GM18505 (cell line): Measurements from ENCODE around the gene PLPP2.

Experiments used
- ATAC-seq: cut with Tn5 transposase; IDR thresholded peaks from one replicate; pipeline ENCODE4 v1.9.1; 2021; ENCODE audit not compliant: unreplicated experiment
- POLR2A ChIP-seq: IDR thresholded peaks from 4 replicates; pipeline ENCODE4 v1.6.1; 2011; ENCODE audit warnings: borderline replicate concordance; ENCODE audit not compliant: insufficient read depth, insufficient read length; ENCODE audit errors: extremely low read depth

PLPP2 gene

DNA sequence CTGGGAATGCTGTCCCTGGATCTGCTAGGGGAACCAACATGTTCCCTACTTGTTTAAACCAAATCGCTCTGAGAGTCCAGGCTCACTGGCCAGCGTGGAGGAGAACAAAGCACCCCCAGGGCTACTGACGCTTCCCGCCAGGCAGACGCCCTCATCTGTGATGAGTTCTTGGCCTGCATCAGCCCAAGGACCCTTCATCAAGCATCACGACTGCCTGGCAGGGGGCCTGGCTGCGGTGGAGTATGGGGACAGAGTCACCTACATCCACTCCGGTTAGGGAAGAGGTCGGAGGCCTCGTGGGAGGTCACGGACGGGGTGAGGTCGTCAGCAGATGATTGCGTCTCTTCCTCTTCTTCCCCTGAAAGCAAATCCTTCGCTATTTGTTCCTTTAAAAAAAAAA is 35.7 kb upstream of the PLPP2 start:
- no peak for ATAC-seq
- TF ChIP-seq POLR2A, result no peak

DNA sequence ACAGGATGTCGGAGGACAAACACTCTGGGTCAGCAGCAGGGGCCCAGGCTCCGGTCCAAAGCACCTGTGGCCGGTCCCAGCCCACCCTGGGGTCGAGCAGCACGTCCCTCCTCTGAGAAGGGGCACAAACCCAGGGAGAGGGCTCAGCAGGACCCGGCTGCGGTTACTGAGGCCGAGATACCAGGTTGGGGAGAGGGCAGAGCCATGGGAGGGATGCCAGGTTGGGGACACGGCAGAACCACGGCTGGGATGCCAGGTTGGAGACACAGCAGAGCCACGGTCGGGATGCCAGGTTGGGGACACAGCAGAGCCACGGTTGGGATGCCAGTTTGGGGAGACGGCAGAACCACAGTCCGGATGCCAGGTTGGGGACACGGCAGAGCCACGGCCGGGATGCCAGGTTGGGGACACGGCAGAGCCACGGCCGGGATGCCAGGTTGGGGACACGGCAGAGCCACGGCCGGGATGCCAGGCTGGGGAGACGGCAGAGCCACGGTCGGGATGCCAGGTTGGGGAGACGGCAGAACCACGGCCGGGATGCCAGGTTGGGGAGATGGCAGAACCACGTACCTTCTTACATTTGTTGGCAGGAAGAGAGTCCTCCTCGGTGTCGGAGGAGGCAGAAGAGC is 34.8 kb upstream of the PLPP2 start:
- ATAC-seq, result no peak
- no peak for TF ChIP-seq POLR2A

DNA sequence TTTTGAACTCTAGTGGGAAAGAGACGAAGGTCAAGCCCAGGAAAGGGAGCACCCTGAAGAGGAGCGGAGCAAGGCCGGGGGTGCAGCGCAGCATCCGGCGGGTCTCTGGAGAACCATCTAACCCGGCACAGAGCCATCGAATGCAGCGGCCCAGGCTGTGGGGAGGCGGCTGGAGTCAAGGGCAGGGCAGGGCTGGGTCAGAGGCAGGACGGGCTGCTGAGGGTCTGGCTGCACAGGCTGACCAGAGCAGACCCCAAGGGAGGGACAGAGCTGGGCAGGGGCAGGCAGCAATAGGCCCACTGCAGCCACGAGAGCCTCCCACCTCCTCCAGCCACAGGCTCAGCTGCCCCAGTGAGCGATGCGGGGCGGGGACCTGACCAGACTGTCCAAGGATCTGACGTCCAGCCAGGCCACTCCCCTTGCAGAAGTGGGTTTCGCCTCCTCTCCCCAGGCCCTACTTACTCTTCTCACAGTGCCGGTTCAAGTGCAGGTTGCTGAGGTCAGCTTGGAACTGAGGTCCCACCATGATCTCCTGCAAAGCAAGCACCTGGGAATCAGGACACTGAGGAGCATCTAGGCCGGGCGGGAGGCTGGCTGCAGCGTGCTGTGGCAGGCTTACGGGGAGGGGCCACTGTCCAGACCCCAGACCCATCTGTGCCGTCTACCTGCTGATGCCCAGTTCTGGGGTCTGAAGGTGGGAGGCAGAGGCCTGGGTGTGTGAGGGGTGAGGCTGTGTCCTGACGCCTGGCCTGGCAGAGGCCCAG is 34.2 kb upstream of the PLPP2 start:
- TF ChIP-seq POLR2A, result no peak
- ATAC-seq, result no peak

DNA sequence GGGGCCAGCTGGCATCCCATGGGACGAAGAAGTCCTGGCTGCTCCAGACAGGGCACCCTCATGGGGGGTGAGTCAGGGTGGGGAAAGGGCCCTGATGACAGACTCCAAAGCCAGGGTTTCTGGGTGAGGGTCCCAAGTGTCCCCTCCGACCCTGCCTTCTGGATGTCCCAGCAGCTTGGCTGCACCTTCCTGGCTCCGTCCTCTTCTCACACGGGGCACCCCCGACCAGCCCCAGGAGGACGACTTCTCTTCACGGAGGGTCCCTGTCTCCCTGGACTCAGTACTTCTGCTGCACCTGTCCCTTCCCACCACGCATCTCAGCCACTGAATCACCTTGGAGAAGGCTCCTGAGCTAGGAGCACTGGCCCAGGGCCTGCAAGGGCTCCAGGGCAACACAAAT is 33.5 kb upstream of the PLPP2 start:
- no peak for ATAC-seq
- no peak for TF ChIP-seq POLR2A

DNA sequence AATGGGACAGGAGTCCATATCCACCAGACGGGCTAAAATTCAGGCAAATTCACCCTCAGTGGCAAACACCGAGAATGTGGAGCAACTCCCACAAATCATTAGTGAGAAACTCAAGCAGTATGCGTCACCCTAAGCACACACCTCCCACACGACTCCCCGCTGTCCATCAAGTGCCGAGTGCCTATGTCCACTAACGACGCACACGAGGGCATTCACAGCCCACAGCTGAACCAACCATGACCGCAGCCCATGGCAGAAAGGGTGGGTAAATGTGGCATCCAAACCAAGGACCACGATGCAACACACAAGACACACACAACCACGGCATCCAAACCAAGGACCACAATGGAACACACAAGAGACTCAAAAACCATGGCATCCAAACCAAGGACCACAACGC is 31.4 kb upstream of the PLPP2 start:
- no peak for ATAC-seq
- TF ChIP-seq POLR2A, result no peak

DNA sequence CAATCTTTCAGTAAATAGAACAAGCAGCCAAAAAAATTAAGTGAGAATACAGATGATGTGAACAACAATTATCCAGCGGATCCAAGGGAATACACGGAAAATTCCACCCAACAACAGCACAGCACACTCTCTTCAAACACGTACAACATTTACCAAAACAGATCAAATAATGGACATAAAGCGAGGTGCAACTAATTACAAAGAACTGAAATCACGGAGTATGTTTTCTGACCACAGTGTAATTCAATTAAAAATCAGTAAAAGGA is 27.2 kb upstream of the PLPP2 start:
- TF ChIP-seq POLR2A, result no peak
- ATAC-seq, result no peak

DNA sequence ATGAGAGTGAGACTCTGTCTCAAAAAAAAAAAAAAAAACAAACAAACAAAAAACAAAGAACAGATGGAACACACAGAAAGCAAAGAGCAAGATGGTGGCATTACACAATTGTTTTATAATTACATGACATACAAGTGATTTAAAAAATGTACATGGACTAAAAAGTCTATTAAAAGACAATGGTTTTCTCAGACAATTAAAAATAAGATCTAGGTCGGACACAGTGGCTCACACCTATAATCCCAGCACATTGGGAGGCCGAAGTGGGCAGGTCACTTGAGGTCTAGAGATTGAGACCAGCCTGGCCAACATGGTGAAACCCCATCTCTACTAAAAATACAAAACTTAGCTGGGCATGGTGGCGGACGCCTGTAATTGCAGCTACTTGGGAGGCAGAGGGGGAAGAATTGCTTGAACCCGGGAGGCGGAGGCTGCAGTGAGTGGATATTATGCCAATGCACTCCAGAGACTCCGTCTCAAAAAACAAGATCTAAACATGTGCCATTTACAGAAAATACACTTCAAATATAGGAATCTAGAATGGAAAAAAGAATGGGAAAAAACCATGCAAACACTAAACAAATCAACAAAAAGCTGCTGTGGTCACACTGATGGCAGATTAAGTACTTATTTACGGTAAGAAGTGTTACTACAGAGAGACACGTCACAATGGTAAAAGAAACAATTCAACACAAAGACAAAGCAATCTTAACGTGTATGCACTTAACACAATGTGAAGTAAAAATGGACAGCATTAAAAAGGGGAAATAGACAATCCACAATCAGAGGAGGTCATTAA is 26.7 kb upstream of the PLPP2 start:
- no peak for ATAC-seq
- TF ChIP-seq POLR2A, result no peak

DNA sequence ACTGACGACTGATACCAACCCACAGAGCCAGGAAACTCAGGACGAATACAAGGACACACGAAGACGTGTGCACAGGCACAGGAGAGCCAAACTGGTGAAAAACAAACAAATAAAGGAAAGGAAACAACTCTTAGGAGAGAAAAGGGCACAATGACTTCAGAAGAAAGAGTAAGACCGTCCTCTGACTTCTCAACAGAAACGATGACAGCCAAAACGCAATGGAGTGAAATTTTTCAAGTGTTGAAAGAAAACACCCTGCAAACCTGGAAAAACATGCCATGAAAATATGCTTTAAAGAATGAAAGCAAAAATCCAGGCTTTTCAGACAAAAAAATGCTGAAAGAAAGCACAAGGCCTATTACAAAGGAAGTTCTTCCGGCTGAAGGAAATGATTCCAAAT is 24.6 kb upstream of the PLPP2 start:
- no peak for ATAC-seq
- TF ChIP-seq POLR2A, result no peak

DNA sequence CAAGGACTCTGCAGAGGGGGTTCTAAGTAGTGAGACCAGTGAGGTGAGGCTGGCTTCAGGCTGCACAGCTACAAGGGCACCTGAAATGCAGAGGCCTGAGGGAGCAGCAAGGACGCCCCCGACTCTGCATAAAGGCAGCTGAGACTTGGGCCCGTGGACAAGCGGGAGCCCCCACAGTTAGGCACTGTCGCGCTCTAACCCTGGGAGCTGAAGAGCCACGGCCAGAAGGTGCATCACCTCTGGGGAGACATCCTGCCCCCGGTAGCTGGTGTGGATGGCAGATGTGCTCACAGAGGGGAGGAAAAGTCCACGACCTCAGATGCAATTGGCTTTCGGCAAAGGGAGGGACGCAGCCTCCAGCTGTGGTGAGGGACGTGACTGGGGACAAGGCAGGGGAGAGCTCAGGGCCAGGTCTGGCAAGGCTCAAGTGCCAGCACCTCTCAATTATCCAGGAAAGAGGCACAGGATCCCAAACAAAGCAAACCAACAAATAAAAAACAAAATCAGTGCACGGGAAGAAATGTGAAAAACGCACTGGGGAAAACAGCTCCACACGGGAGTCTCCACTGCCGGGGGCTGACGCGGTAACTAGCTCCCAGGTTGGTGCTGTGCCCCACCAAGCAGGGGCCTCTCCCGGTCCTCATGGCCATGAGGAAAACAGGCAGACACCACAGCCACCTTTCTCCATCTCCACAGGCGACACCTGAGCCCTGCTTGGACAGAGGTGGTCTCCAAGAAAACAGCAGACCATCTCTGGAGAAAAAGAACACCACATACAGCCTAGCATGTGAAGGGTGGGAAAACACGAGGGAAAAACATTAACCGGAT is 23.0 kb upstream of the PLPP2 start:
- no peak for ATAC-seq
- no peak for TF ChIP-seq POLR2A

DNA sequence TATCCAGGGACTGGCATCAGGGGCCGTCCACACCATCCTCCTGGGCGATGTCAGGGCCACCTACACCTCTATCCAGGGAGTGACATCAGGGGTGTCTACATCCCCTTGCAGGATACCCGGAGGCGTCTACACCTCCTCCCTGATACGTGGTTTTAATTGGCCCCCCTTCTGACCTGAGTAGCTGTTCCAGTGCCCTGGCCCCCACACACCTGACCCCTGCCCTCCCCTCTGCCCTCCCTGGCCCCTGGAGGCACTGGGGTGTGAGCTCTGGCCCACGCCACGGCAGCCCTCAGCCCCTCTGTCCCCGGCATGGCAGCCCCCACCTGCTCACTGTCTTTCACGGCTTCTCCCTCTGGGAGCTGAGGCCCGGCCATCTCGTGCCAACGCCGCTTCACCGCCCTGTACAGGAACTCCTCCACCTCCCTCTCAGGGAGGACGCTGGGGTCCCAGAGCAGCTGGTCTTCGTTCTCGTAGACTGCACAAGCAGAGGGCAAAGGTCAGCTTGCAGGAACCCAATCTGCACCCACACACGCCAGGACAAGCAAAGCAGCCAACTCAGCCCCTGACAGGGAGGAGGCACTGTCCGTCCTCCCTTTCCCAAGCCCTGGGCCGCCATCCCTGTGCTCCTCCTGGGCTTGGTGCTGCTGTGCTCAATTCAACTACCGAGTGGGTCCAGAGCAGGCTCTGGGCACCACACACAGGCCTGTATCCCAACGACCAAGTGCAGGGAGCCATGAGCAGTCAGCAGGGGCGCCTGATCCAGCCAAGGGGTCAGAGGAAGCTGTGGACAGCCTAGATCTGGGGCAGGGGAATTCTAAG is 22.2 kb upstream of the PLPP2 start:
- ATAC-seq, result no peak
- TF ChIP-seq POLR2A, result no peak

DNA sequence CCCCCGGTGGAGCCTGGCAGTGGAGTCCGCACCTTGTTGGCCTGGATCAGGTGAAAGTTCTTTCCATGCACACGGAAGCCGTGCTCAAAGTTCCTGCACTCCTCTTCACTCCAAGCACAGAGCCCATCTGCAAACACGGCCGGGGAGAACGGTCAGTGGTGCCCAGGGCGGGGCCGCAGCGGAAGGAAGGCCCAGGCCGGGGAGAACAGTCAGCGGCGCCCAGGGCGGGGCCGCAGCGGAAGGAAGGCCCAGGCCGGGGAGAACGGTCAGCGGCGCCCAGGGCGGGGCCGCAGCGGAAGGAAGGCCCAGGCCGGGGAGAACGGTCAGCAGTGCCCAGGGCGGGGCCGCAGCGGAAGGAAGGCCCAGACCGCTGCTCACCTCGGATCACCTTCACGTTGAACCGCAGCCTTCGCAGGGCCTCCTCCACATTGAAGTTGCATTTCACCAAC is 20.6 kb upstream of the PLPP2 start:
- ATAC-seq, result no peak

DNA sequence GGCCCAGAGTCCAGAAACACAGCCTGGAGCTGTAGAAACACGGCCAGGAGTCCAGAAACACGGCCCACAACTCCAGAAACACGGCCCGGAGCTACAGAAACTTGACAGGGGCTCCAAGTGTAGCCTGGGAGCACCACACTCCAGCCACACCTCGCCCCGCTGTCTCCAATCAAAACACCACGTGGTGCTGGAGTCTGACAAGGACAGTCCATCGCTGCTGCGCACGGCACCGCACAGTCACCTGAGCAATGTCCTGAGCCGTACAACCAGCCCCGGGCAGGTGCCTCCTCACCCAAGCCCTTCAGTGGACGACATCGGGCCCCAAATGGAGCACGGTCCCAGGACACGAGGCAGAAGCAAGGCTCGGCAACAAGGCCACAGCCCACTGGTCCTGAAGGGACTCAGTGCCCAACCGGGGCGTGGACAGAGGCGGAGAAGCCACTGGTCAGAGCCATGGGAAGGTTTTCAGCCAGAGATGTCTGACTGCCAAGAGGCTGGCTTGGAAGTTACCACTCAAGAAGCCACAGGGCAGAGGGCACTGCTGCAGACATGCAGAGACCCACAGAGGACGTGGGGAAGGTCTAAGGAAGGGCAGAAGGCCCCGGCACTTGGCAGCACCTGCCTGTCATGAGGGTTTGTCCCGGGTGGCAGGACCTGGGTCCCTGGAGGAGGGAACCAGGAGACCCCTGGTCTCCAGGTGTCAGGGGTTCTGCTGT is 19.7 kb upstream of the PLPP2 start:
- no peak for TF ChIP-seq POLR2A
- no peak for ATAC-seq

More for the DNA sequence above, 20.6 kb upstream of the PLPP2 start:
- TF ChIP-seq POLR2A, result no peak
